IMR-90 (cell line): Measurements from ENCODE around the gene MIPEP. TPM values are rescaled to one million over a fixed set of nuclear protein-coding genes. Genes with fewer than 3 reads are reported as not detected.

Source experiments
- ATAC-seq: fragments of 200-7000 bp; cut with Tn5 transposase; 2 replicates; pipeline ENCODE4 v1.9.1; 2020; ENCODE audit warnings: low read depth, mild to moderate bottlenecking, moderate library complexity
- BruUV-seq: library from RNA; stranded (reverse); fragments of 400-500 nt; replicated peaks from 2 replicates; lab custom pipeline; 2021; lab: Mats Ljungman, UMichigan
- CTCF ChIA-PET: fragments of 300-600 bp; formaldehyde crosslinking; extraction: SDS; loops from one replicate; lab custom pipeline; 2021; ENCODE audit warnings: antibody characterized with exemption; lab: Yijun Ruan, JAX
- POLR2A ChIA-PET: fragments of 300-600 bp; sonication (Branson Sonifier 250); formaldehyde crosslinking; loops from one replicate; lab custom pipeline; 2022; ENCODE audit warnings: antibody characterized with exemption; ENCODE audit not compliant: unreplicated experiment; lab: Charles Lee
- DNase-seq: peaks from one replicate; pipeline ENCODE4 v3.0.0; 2013
- H2AFZ ChIP-seq: replicated peaks from 2 replicates; pipeline ENCODE3; 2013; ENCODE audit warnings: low read length, mild to moderate bottlenecking; ENCODE audit not compliant: poor library complexity
- H2AK5ac ChIP-seq: 2 replicates; pipeline ENCODE4 v1.6.1; 2013; ENCODE audit warnings: low read depth, low read length, inconsistent platforms
- H2AK9ac ChIP-seq: replicated peaks from 2 replicates; pipeline ENCODE3; 2013; ENCODE audit warnings: mild to moderate bottlenecking, low read depth, low read length, moderate library complexity; ENCODE audit not compliant: poor library complexity
- H2BK120ac ChIP-seq: 2 replicates; pipeline ENCODE4 v1.6.1; 2013; ENCODE audit warnings: low read depth, low read length, inconsistent platforms
- H2BK15ac ChIP-seq: 3 replicates; pipeline ENCODE4 v1.6.1; 2013; ENCODE audit warnings: low read depth, low read length, inconsistent platforms
- H2BK20ac ChIP-seq: 2 replicates; pipeline ENCODE4 v1.6.1; 2013; ENCODE audit warnings: low read depth, mild to moderate bottlenecking, inconsistent platforms, low read length, moderate library complexity
- H2BK5ac ChIP-seq: 2 replicates; pipeline ENCODE4 v1.6.1; 2013; ENCODE audit warnings: mild to moderate bottlenecking, low read depth, low read length, inconsistent platforms; ENCODE audit not compliant: poor library complexity, severe bottlenecking
- H3K14ac ChIP-seq: replicated peaks from 2 replicates; pipeline ENCODE4 v1.6.1; 2013; ENCODE audit warnings: low read depth, low read length, inconsistent platforms
- H3K18ac ChIP-seq: 2 replicates; pipeline ENCODE4 v1.6.1; 2013; ENCODE audit warnings: low read depth, low read length, control low read depth
- H3K23ac ChIP-seq: 2 replicates; pipeline ENCODE4 v1.6.1; 2013; ENCODE audit warnings: low read depth, low read length, inconsistent platforms
- H3K27ac ChIP-seq: 2 replicates; pipeline ENCODE4 v1.5.1; 2013; ENCODE audit warnings: mild to moderate bottlenecking, control low read depth, low read length; ENCODE audit not compliant: insufficient read depth
- H3K27me3 ChIP-seq: 2 replicates; pipeline ENCODE4 v1.6.1; 2013; ENCODE audit warnings: low read length; ENCODE audit not compliant: control insufficient read depth, insufficient read depth
- H3K36me3 ChIP-seq: 2 replicates; pipeline ENCODE4 v1.6.1; 2013; ENCODE audit warnings: low read length, mixed read lengths; ENCODE audit not compliant: control insufficient read depth, insufficient read depth
- H3K4ac ChIP-seq: 2 replicates; pipeline ENCODE4 v1.6.1; 2013; ENCODE audit warnings: low read depth, low read length, inconsistent platforms
- H3K4me1 ChIP-seq: 2 replicates; pipeline ENCODE4 v1.6.1; 2013; ENCODE audit warnings: low read length, mixed read lengths; ENCODE audit not compliant: control insufficient read depth, insufficient read depth
- H3K4me2 ChIP-seq: 2 replicates; pipeline ENCODE4 v1.6.1; 2013; ENCODE audit warnings: low read depth, mild to moderate bottlenecking, control low read depth, low read length, moderate library complexity
- H3K4me3 ChIP-seq: 2 replicates; pipeline ENCODE4 v1.5.1; 2013; ENCODE audit warnings: low read depth, mild to moderate bottlenecking, control low read depth, low read length, moderate library complexity; ENCODE audit not compliant: insufficient read depth
- H3K56ac ChIP-seq: 2 replicates; pipeline ENCODE4 v1.6.1; 2013; ENCODE audit warnings: low read length, inconsistent platforms; ENCODE audit not compliant: insufficient read depth; ENCODE audit errors: extremely low read depth
- H3K79me1 ChIP-seq, 2 experiments: 2 replicates each; pipeline ENCODE4 v1.6.1; 2013; ENCODE audit warnings: low read length in 2 of 2, inconsistent platforms in 1 of 2, low read depth in 1 of 2
- H3K9ac ChIP-seq: 2 replicates; pipeline ENCODE4 v1.6.1; 2013; ENCODE audit warnings: low read depth, low read length, control low read depth
- H3K9me1 ChIP-seq: 2 replicates; pipeline ENCODE4 v1.6.1; 2013; ENCODE audit warnings: low read length, inconsistent platforms; ENCODE audit not compliant: insufficient read depth
- H3K9me3 ChIP-seq: 2 replicates; pipeline ENCODE4 v1.6.1; 2013; ENCODE audit warnings: low read length; ENCODE audit not compliant: control insufficient read depth, insufficient read depth
- H4K20me1 ChIP-seq: 2 replicates; pipeline ENCODE4 v1.6.1; 2013; ENCODE audit warnings: low read length, inconsistent platforms; ENCODE audit not compliant: insufficient read depth
- H4K5ac ChIP-seq: 2 replicates; pipeline ENCODE4 v1.6.1; 2013; ENCODE audit warnings: mild to moderate bottlenecking, low read depth, low read length, control low read depth
- H4K8ac ChIP-seq, 2 experiments: 2 replicates each; pipeline ENCODE4 v1.6.1; 2013; ENCODE audit warnings: low read depth in 2 of 2, low read length in 2 of 2, control low read depth in 1 of 2, inconsistent platforms in 1 of 2
- H4K91ac ChIP-seq: 2 replicates; pipeline ENCODE4 v1.6.1; 2013; ENCODE audit warnings: low read depth, low read length, inconsistent platforms; ENCODE audit not compliant: insufficient read depth
- BHLHE40 ChIP-seq: fragments of 150-350 bp; IDR thresholded peaks from 2 replicates; pipeline ENCODE4 v1.6.1; 2016; ENCODE audit warnings: mild to moderate bottlenecking, low read depth, low read length
- CEBPB ChIP-seq: IDR thresholded peaks from 2 replicates; pipeline ENCODE4 v1.6.1; 2012; ENCODE audit warnings: low read depth, low read length, improper control_type of control experiment
- CHD1 ChIP-seq: IDR thresholded peaks from 2 replicates; pipeline ENCODE4 v1.6.1; 2012; ENCODE audit warnings: low read depth, low read length, improper control_type of control experiment
- CTCF ChIP-seq: conservative IDR thresholded peaks from 2 replicates; pipeline ENCODE4 v1.5.1; 2012; ENCODE audit warnings: mild to moderate bottlenecking, low read depth, low read length, improper control_type of control experiment
- ELK1 ChIP-seq: fragments of 150-350 bp; IDR thresholded peaks from 2 replicates; pipeline ENCODE4 v1.6.1; 2016; ENCODE audit warnings: low read depth, mild to moderate bottlenecking, low read length, moderate library complexity, borderline replicate concordance
- FOS ChIP-seq: fragments of 150-350 bp; IDR thresholded peaks from 2 replicates; pipeline ENCODE4 v1.6.1; 2016; ENCODE audit warnings: low read depth, low read length
- MXI1 ChIP-seq: IDR thresholded peaks from 2 replicates; pipeline ENCODE4 v1.6.1; 2012; ENCODE audit warnings: low read depth, mild to moderate bottlenecking, low read length, moderate library complexity, borderline replicate concordance
- NFE2L2 ChIP-seq: fragments of 150-350 bp; IDR thresholded peaks from 2 replicates; pipeline ENCODE4 v1.6.1; 2016; ENCODE audit warnings: low read depth, mild to moderate bottlenecking, low read length
- POLR2A ChIP-seq: IDR thresholded peaks from 2 replicates; pipeline ENCODE4 v1.6.1; 2012; ENCODE audit warnings: mild to moderate bottlenecking, low read depth, low read length
- RCOR1 ChIP-seq: IDR thresholded peaks from 2 replicates; pipeline ENCODE4 v1.6.1; 2012; ENCODE audit warnings: mild to moderate bottlenecking, low read length, improper control_type of control experiment; ENCODE audit not compliant: insufficient replicate concordance
- RFX5 ChIP-seq: IDR thresholded peaks from 2 replicates; pipeline ENCODE4 v1.8.0; 2012; ENCODE audit warnings: low read depth, mild to moderate bottlenecking, low read length, moderate library complexity
- WGBS, 2 experiments: methylation state at CpG; one replicate each; pipeline versions ENCODE4 v1.1.5 to v1.1.7; 2013; ENCODE audit warnings: missing lambda C conversion rate in 2 of 2; ENCODE audit not compliant: insufficient read length in 1 of 2; ENCODE audit errors: extremely low coverage in 2 of 2; 5-methylcytosine and 5-hydroxymethylcytosine counted together
- dilution Hi-C: fragments of 300-500 bp; cut with HindIII; formaldehyde crosslinking; loops from one replicate; pipeline ENCODE4 v1.14.3; 2018; ENCODE audit warnings: low sequenced_read_pairs; ENCODE audit not compliant: unreplicated experiment
- in situ Hi-C: fragments of 300-500 bp; cut with MboI; formaldehyde crosslinking; loops from 3 replicates; pipeline ENCODE4 v1.14.3; 2019; ENCODE audit warnings: low sequenced_read_pairs, inconsistent platforms, mixed read lengths
- intact Hi-C: fragments of 100-400 bp; cut with micrococcal nuclease; formaldehyde crosslinking; loops from 2 replicates; pipeline ENCODE4 v1.10.0; 2022
- polyA plus RNA-seq, 3 experiments: library from polyadenylated mRNA; depleted of rRNA; stranded (reverse); fragments of >200 nt; gene quantifications; 2 replicates each; pipeline ENCODE4 v1.2.3, GENCODE V29; 2012; ENCODE audit warnings: low replicate concordance in 1 of 3
- total RNA-seq: library from RNA; depleted of rRNA; stranded (reverse); fragments of >200 nt; gene quantifications from 2 replicates; pipeline ENCODE4 v1.2.3, GENCODE V29; 2012
- TF ChIP-seq, protein P1 (sequence below): fragments of 150-350 bp; IDR thresholded peaks from 2 replicates; pipeline ENCODE4 v1.6.1; 2017; ENCODE audit warnings: mild to moderate bottlenecking, antibody characterized with exemption, low read length, low read depth

Gene MIPEP
- total and polyA plus RNA-seq, 2 of the 4 experiments (the other 2 are of a cell fraction): 15.0 to 21.5 TPM

- ATAC-seq (no peak), DNase-seq (no peak)
- H2BK20ac ChIP-seq: no peak overlapping the region
- POLR2A ChIA-PET: no interaction called here
- H2BK120ac ChIP-seq: no peak overlapping the region
- H3K14ac ChIP-seq: no peak overlapping the region
- H3K4me2 ChIP-seq: no peak overlapping the region
- H3K9ac ChIP-seq: no peak overlapping the region
- H2AFZ ChIP-seq: no peak overlapping the region
- whole genome bisulfite sequencing, 2 experiments: no CpG with 5 or more reads among the region's 2 CpGs
- intact Hi-C loops (no loop called here), dilution Hi-C loops (no loop called here), in situ Hi-C loops (loop anchor here (10.0 kb wide), 1 partner anchor 277 kb away; no protein-coding TSS in a partner anchor)
- no peak overlapping the region for H3K4me3 ChIP-seq
- H3K27ac ChIP-seq: no peak overlapping the region
- H3K23ac ChIP-seq: no peak overlapping the region
- no peak overlapping the region for H3K56ac ChIP-seq
- TF ChIP-seq ELK1 (no peak), RFX5 (no peak), BHLHE40 (no peak), CTCF (no peak), MXI1 (no peak), RCOR1 (no peak), CEBPB (no peak), FOS (no peak), CHD1 (no peak), POLR2A (no peak), NFE2L2 (no peak)
- TF ChIP-seq, protein P1, sequence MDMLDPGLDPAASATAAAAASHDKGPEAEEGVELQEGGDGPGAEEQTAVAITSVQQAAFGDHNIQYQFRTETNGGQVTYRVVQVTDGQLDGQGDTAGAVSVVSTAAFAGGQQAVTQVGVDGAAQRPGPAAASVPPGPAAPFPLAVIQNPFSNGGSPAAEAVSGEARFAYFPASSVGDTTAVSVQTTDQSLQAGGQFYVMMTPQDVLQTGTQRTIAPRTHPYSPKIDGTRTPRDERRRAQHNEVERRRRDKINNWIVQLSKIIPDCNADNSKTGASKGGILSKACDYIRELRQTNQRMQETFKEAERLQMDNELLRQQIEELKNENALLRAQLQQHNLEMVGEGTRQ: no peak
- H3K36me3 ChIP-seq: peaks cover 8% of the 10 kb centered on the region
- no peak overlapping the region for H4K91ac ChIP-seq
- H4K5ac ChIP-seq: no peak overlapping the region
- peaks cover 10% of the 10 kb centered on the region for H3K4me1 ChIP-seq
- CTCF ChIA-PET: interaction anchor here (0.7 kb wide), 1 partner anchor 153 kb away, joined by 3 read pairs; no protein-coding TSS in a partner anchor
- no peaks in the 10 kb centered on the region for H3K27me3 ChIP-seq
- no peak overlapping the region for H4K8ac ChIP-seq
- no TSS peak for BruUV-seq
- H3K4ac ChIP-seq: no peak overlapping the region
- H2BK15ac ChIP-seq: no peak overlapping the region
- no peak overlapping the region for H2AK9ac ChIP-seq
- H3K79me1 ChIP-seq: peaks cover 4 to 6% of the 10 kb centered on the region in 2 experiments; a peak in 2 of 4 replicates
- H4K20me1 ChIP-seq: no peaks in the 10 kb centered on the region
- no peak overlapping the region for H2BK5ac ChIP-seq
- H2AK5ac ChIP-seq: no peak overlapping the region
- H3K9me3 ChIP-seq: no peaks in the 10 kb centered on the region
- H3K9me1 ChIP-seq: peaks cover 8% of the 10 kb centered on the region
- H3K18ac ChIP-seq: no peak overlapping the region
These were observed 27.9 kb downstream of the MIPEP start for GRCh38 chr13:23861310-23861709.
